K562 (cell line): ENCODE data around the gene USP5. TPM values are rescaled to one million over a fixed set of nuclear protein-coding genes. Genes with fewer than 3 reads are reported as not detected.
A peak's percentile ranks its signal among the peaks of the same experiment; 100 is the strongest.

Experiments used
- E2F4 ChIP-seq: sonication (generic); formaldehyde crosslinking; IDR thresholded peaks from 2 replicates; pipeline ENCODE4 v1.8.0; 2022; ENCODE audit warnings: mild to moderate bottlenecking, low read depth, missing genetic modification reagents
- FOXM1 ChIP-seq, 2 experiments: fragments of 450-650 bp in 1 of 2; sonication (generic) in 1 of 2; formaldehyde crosslinking in 1 of 2; IDR thresholded peaks; 2 replicates each; pipeline versions ENCODE4 v1.6.1 to v1.9.0; 2017 to 2022; ENCODE audit warnings: low read depth in 2 of 2, mild to moderate bottlenecking in 2 of 2, missing genetic modification reagents in 1 of 2, moderate library complexity in 1 of 2
- GTF2A2 ChIP-seq: IDR thresholded peaks from 2 replicates; pipeline ENCODE4 v1.6.1; 2016; ENCODE audit warnings: mild to moderate bottlenecking, missing genetic modification characterization, missing compliant biosample characterization
- HBP1 ChIP-seq: fragments of 450-650 bp; formaldehyde crosslinking; IDR thresholded peaks from 2 replicates; pipeline ENCODE4 v1.4.0; 2022; ENCODE audit warnings: missing genetic modification characterization
- HMGXB4 ChIP-seq: sonication (generic); formaldehyde crosslinking; IDR thresholded peaks from 2 replicates; pipeline ENCODE4 v1.8.1; 2023; ENCODE audit warnings: mild to moderate bottlenecking, missing genetic modification reagents
- JUN ChIP-seq, 2 experiments: sonication (generic) in 1 of 2; formaldehyde crosslinking in 1 of 2; IDR thresholded peaks; 2 replicates each; pipeline versions ENCODE4 v1.6.1 to v1.8.0; 2012 to 2022; ENCODE audit warnings: borderline replicate concordance in 2 of 2, mild to moderate bottlenecking in 2 of 2, improper control_type of control experiment in 1 of 2, low read depth in 1 of 2, low read length in 1 of 2, missing genetic modification reagents in 1 of 2
- KHSRP ChIP-seq: fragments of 450-650 bp; IDR thresholded peaks from 2 replicates; pipeline ENCODE4 v1.6.1; 2017
- MAZ ChIP-seq, 2 experiments: fragments of 450-650 bp in 1 of 2; sonication (generic) in 1 of 2; formaldehyde crosslinking; IDR thresholded peaks in 1 of 2; conservative IDR thresholded peaks in 1 of 2; 2 replicates each; pipeline versions ENCODE4 v1.4.0 to v1.5.0; 2020; ENCODE audit warnings: mild to moderate bottlenecking in 1 of 2, missing genetic modification reagents in 1 of 2
- RNF2 ChIP-seq: sonication (generic); IDR thresholded peaks from 2 replicates; pipeline ENCODE4 v1.6.1; 2016
- TBL1XR1 ChIP-seq, 2 experiments: IDR thresholded peaks; 2 replicates each; pipeline ENCODE4 v1.6.1; 2012; ENCODE audit warnings: improper control_type of control experiment in 2 of 2, low read length in 2 of 2, mild to moderate bottlenecking in 1 of 2
- TSHZ1 ChIP-seq: fragments of 250-450 bp; sonication (Bioruptor Pico); IDR thresholded peaks from 2 replicates; pipeline ENCODE4 v1.4.0; 2020; ENCODE audit warnings: mild to moderate bottlenecking, moderate library complexity
- ZBTB43 ChIP-seq: sonication (generic); formaldehyde crosslinking; IDR thresholded peaks from 2 replicates; pipeline ENCODE4 v1.8.0; 2023; ENCODE audit warnings: mild to moderate bottlenecking, missing genetic modification reagents
- ZNF143 ChIP-seq: sonication (generic); formaldehyde crosslinking; IDR thresholded peaks from 2 replicates; pipeline ENCODE4 v1.9.0; 2022; ENCODE audit warnings: mild to moderate bottlenecking, missing genetic modification reagents
- ZNF347 ChIP-seq: fragments of 450-650 bp; formaldehyde crosslinking; IDR thresholded peaks from 2 replicates; pipeline ENCODE4 v1.4.0; 2020; ENCODE audit warnings: low read depth, mild to moderate bottlenecking, moderate library complexity
- ZNF785 ChIP-seq: fragments of 250-450 bp; sonication (Bioruptor Pico); IDR thresholded peaks from 2 replicates; pipeline ENCODE4 v1.4.0; 2020; ENCODE audit warnings: mild to moderate bottlenecking
- ZSCAN29 ChIP-seq: fragments of 450-650 bp; IDR thresholded peaks from 2 replicates; pipeline ENCODE4 v1.6.1; 2017
- polyA plus RNA-seq, 8 experiments: library from polyadenylated mRNA; depleted of rRNA in 4 of 8; stranded (reverse) in 5 of 8; unstranded in 3 of 8; fragments of >200 nt; fragmentation: Nextera tagmentation in 2 of 8; fragmentation: Illumina TruSeq in 1 of 8; extraction: Ambion mirVana in 2 of 8; extraction: Trizol in 1 of 8; gene quantifications; 2 replicates each; pipeline versions ENCODE4 v1.2.1 to v1.2.3, GENCODE V29; 2011 to 2014; ENCODE audit warnings: inconsistent platforms in 1 of 8, missing spikeins in 1 of 8
- total RNA-seq, 7 experiments: library from RNA; depleted of rRNA in 6 of 7; stranded (reverse); fragments of >200 nt in 6 of 7; fragmentation: Illumina TruSeq in 2 of 7; extraction: Trizol in 2 of 7; gene quantifications; 2 replicates each; pipeline versions ENCODE4 v1.2.1 to v1.2.3, GENCODE V29; 2011 to 2021; ENCODE audit warnings: low replicate concordance in 1 of 7

The USP5 gene
- total and polyA plus RNA-seq, 9 of the 15 experiments (the other 6 are each of a cell fraction or from before 2014, with no cell fraction given), result 1.4 to 107 (median 48.6) TPM

- no peak for TF ChIP-seq TSHZ1
- no peak for TF ChIP-seq RNF2
- TF ChIP-seq JUN (IDR thresholded peaks at IDR 0.05; ENCODE audit: borderline replicate concordance, low read depth, low read length), result no peak
- no peak for TF ChIP-seq JUN (CRISPR knock-in tag; IDR thresholded peaks at IDR 0.05; ENCODE audit: borderline replicate concordance)
- TF ChIP-seq MAZ (CRISPR knock-in tag; conservative IDR thresholded peaks at IDR 0.05 in 1 of 2, IDR thresholded peaks at IDR 0.05 in 1 of 2), result no peak
- TF ChIP-seq TBL1XR1 (IDR thresholded peaks at IDR 0.05; ENCODE audit: low read length in 2 of 2), result no peak
- TF ChIP-seq HBP1 (CRISPR knock-in tag), result no peak
- TF ChIP-seq KHSRP, result no peak
- TF ChIP-seq ZBTB43 (CRISPR knock-in tag), result no peak
- TF ChIP-seq HMGXB4 (CRISPR knock-in tag), result no peak
- no peak for TF ChIP-seq ZNF785
- no peak for TF ChIP-seq ZNF347
- TF ChIP-seq GTF2A2 (tag), result peak; percentile 85
- TF ChIP-seq ZSCAN29, result no peak
- no peak for TF ChIP-seq ZNF143 (CRISPR knock-in tag)
- no peak for TF ChIP-seq FOXM1 (IDR thresholded peaks at IDR 0.05; ENCODE audit: low read depth)
- no peak for TF ChIP-seq FOXM1 (CRISPR knock-in tag; IDR thresholded peaks at IDR 0.05; ENCODE audit: low read depth)
- no peak for TF ChIP-seq E2F4 (CRISPR knock-in tag)
These were observed 15.7 kb downstream of the USP5 start, which contains the start of gene TPI1 (continued) for GRCh38 chr12:6867413-6868210.
